Measurements from ENCODE around the gene EIF1AY.

- TF ChIP-seq EZH2phosphoT487 (IDR thresholded peaks at IDR 0.05; ENCODE audit: low read depth): no peak
- no peak for TF ChIP-seq CTCF (IDR thresholded peaks at IDR 0.05; ENCODE audit: low read depth, low read length)
Observed at GRCh38 chrY:20544451-20544960, 31.1 kb upstream of the EIF1AY start.

Data from OCI-LY3 (cell line).